AG04450 (cell line): ENCODE data around the gene SSR4. TPM values are rescaled to one million over a fixed set of nuclear protein-coding genes. Genes with fewer than 3 reads are reported as not detected.

Experiments used
- CTCF ChIA-PET: fragments of 300-600, 350-600 bp; formaldehyde crosslinking; extraction: SDS; loops from one replicate; lab custom pipeline; 2022; ENCODE audit warnings: antibody characterized with exemption, inconsistent platforms; lab: Charles Lee
- POLR2A ChIA-PET: fragments of 350-600 bp; formaldehyde crosslinking; extraction: SDS; loops from one replicate; lab custom pipeline; 2021; ENCODE audit warnings: antibody characterized with exemption, inconsistent platforms; lab: Yijun Ruan, JAX
- DNase-seq: peaks from one replicate; pipeline ENCODE4 v3.0.0-alpha.2; 2011; ENCODE audit warnings: low read depth, low spot score
- H3K27ac ChIP-seq: one replicate; pipeline ENCODE4 v1.5.1; 2012; ENCODE audit warnings: low read depth, low read length, control low read depth
- H3K27me3 ChIP-seq: one replicate; pipeline ENCODE4 v1.6.0; 2012; ENCODE audit warnings: low read length; ENCODE audit not compliant: control insufficient read depth, insufficient read depth
- H3K4me3 ChIP-seq: 2 replicates; pipeline ENCODE4 v1.5.1; 2011; ENCODE audit warnings: mild to moderate bottlenecking, low read depth, low read length, control low read depth
- H3K9me3 ChIP-seq: 2 replicates; pipeline ENCODE4 v1.5.1; 2012; ENCODE audit warnings: low read length; ENCODE audit not compliant: control insufficient read depth, insufficient read depth
- CTCF ChIP-seq: IDR thresholded peaks from 2 replicates; pipeline ENCODE4 v1.5.1; 2011; ENCODE audit warnings: low read depth, low read length, control low read depth, inconsistent platforms
- polyA plus RNA-seq: library from polyadenylated mRNA; depleted of rRNA; stranded (reverse); fragments of >200 nt; gene quantifications from 2 replicates; pipeline ENCODE4 v1.2.3, GENCODE V29; 2011

Gene SSR4
- polyA plus RNA-seq, 1 experiment: 277 TPM

GRCh38 chrX:153763989-153764755 is 30.3 kb upstream of the SSR4 start, which contains the start of gene PLXNB3:
Gene PLXNB3, plus strand, starts transcription at chrX:153764249. Its CDS starts 1,287 bp downstream, at chrX:153765536.
- H3K9me3 ChIP-seq: no peaks in the 10 kb centered on the region
- no peak within 1 kb of the TSS for H3K27ac ChIP-seq
- peak within 1 kb of the TSS; percentile 59 for H3K4me3 ChIP-seq
- TF ChIP-seq CTCF: peak; percentile 75
- H3K27me3 ChIP-seq: no peaks in the 10 kb centered on the region
- DNase-seq: peak; percentile 21
- CTCF ChIA-PET: interaction anchor here (0.6 to 2.5 kb wide), 6 partner anchors 9 to 292 kb away, joined by 3 to 33 read pairs (median 6); no protein-coding TSS in a partner anchor
- POLR2A ChIA-PET: no interaction called here

GRCh38 chrX:153764786-153765137 is 29.7 kb upstream of the SSR4 start:
- POLR2A ChIA-PET: no interaction called here
- CTCF ChIA-PET: interaction anchor here (0.6 to 2.5 kb wide), 5 partner anchors 9 to 186 kb away, joined by 3 to 33 read pairs (median 6); no protein-coding TSS in a partner anchor
- Histone ChIP-seq H3K9me3 (no peaks in the 10 kb centered on the region), H3K4me3 (peak overlapping the region; percentile 59), H3K27ac (no peak overlapping the region), H3K27me3 (no peaks in the 10 kb centered on the region)
- no peak for TF ChIP-seq CTCF
- DNase-seq: no peak

- no peak for DNase-seq
Measured at GRCh38 chrX:153765138-153766079, 29.1 kb upstream of the SSR4 start.

GRCh38 chrX:153766098-153766817 is 28.2 kb upstream of the SSR4 start:
- peak; percentile 33 for DNase-seq
- ChIA-PET CTCF (interaction anchor here (0.6 to 2.2 kb wide), 4 partner anchors 145 to 182 kb away, joined by 3 to 7 read pairs (median 4); no protein-coding TSS in a partner anchor), POLR2A (interaction anchor here (0.7 to 1.4 kb wide), 5 partner anchors 15 to 201 kb away, joined by 3 to 5 read pairs (median 4); partner anchors contain the start of genes IDH3G, SRPK3 and SSR4)
- Histone ChIP-seq H3K9me3 (no peaks in the 10 kb centered on the region), H3K4me3 (peak overlapping the region; percentile 48), H3K27ac (peak overlapping the region; percentile 78), H3K27me3 (no peaks in the 10 kb centered on the region)
- TF ChIP-seq CTCF: no peak

More at GRCh38 chrX:153765138-153766079, 29.1 kb upstream of the SSR4 start:
- no peaks in the 10 kb centered on the region for H3K27me3 ChIP-seq
- H3K27ac ChIP-seq: peak overlapping the region; percentile 78
- CTCF ChIA-PET: interaction anchor here (0.6 to 2.2 kb wide), 4 partner anchors 145 to 183 kb away, joined by 3 to 7 read pairs (median 4); no protein-coding TSS in a partner anchor
- TF ChIP-seq CTCF: no peak
- POLR2A ChIA-PET: interaction anchor here (0.7 to 1.4 kb wide), 5 partner anchors 16 to 202 kb away, joined by 3 to 5 read pairs (median 4); partner anchors contain the start of genes IDH3G, SRPK3 and SSR4
- H3K4me3 ChIP-seq: peak overlapping the region; percentile 48
- H3K9me3 ChIP-seq: no peaks in the 10 kb centered on the region
